GM12878 (cell line): Measurements from ENCODE around the gene SUGP2. TPM values are rescaled to one million over a fixed set of nuclear protein-coding genes. Genes with fewer than 3 reads are reported as not detected.

Experiments used
- ATAC-seq: fragments of 200-7000 bp; cut with Tn5 transposase; 3 replicates; pipeline ENCODE4 v1.9.1; 2020; ENCODE audit warnings: mild to moderate bottlenecking, moderate library complexity
- BruUV-seq: library from RNA; stranded (reverse); fragments of 400-500 nt; replicated peaks from 2 replicates; lab custom pipeline; 2021; lab: Mats Ljungman, UMichigan
- CTCF ChIA-PET: fragments of 300-600 bp; sonication (Branson Sonifier 250); formaldehyde crosslinking; extraction: SDS; loops from one replicate; lab custom pipeline; 2021; ENCODE audit warnings: inconsistent platforms; lab: Yijun Ruan, JAX
- POLR2A ChIA-PET: fragments of 350-600 bp; formaldehyde crosslinking; extraction: SDS; loops from one replicate; lab custom pipeline; 2021; ENCODE audit warnings: inconsistent platforms; lab: Charles Lee
- RAD21 ChIA-PET: fragments of 300-600 bp; sonication (Branson Sonifier 250); formaldehyde crosslinking; loops from one replicate; lab custom pipeline; 2023; ENCODE audit warnings: antibody characterized with exemption; ENCODE audit not compliant: unreplicated experiment; lab: Charles Lee
- SMC1A ChIA-PET: fragments of 300-600 bp; sonication (Branson Sonifier 250); formaldehyde crosslinking; loops from one replicate; lab custom pipeline; 2023; ENCODE audit not compliant: unreplicated experiment, uncharacterized antibody; lab: Charles Lee
- DNase-seq: peaks from one replicate; pipeline ENCODE4 v3.0.0-alpha.2; 2011; ENCODE audit warnings: low read depth, low spot score
- FAIRE-seq: peaks from 3 replicates; lab custom pipeline; 2011; peaks lifted over from hg19 to GRCh38; lab: Jason Lieb, UNC
- H2AFZ ChIP-seq: 2 replicates; pipeline ENCODE4 v1.6.0; 2011; ENCODE audit warnings: low read depth, low read length, control low read depth; ENCODE audit not compliant: control insufficient read depth
- H3K27ac ChIP-seq: 2 replicates; pipeline ENCODE4 v1.5.1; 2011; ENCODE audit warnings: control low read depth; ENCODE audit not compliant: control insufficient read depth, insufficient read depth
- H3K27me3 ChIP-seq, 2 experiments: replicated peaks in 1 of 2; 2 replicates each; pipeline versions ENCODE4 v1.6.0 to v1.6.1; 2011; ENCODE audit warnings: low read length in 1 of 2; ENCODE audit not compliant: control insufficient read depth in 2 of 2, insufficient read depth in 2 of 2
- H3K36me3 ChIP-seq, 2 experiments: 2 replicates each; pipeline ENCODE4 v1.5.1; 2011; ENCODE audit warnings: low read length in 1 of 2; ENCODE audit not compliant: control insufficient read depth in 2 of 2, insufficient read depth in 2 of 2
- H3K4me1 ChIP-seq: 2 replicates; pipeline ENCODE4 v1.6.1; 2011; ENCODE audit warnings: mild to moderate bottlenecking, low read length, moderate library complexity, mixed read lengths; ENCODE audit not compliant: control insufficient read depth, insufficient read depth
- H3K4me2 ChIP-seq: 2 replicates; pipeline ENCODE4 v1.6.0; 2011; ENCODE audit warnings: control low read depth; ENCODE audit not compliant: control insufficient read depth, insufficient read depth
- H3K4me3 ChIP-seq: fragments of 200-600 bp; sonication (generic); 2 replicates; pipeline ENCODE4 v1.5.1; 2016
- H3K79me2 ChIP-seq: 2 replicates; pipeline ENCODE4 v1.6.0; 2011; ENCODE audit warnings: low read length; ENCODE audit not compliant: control insufficient read depth, insufficient read depth
- H3K9ac ChIP-seq: 2 replicates; pipeline ENCODE4 v1.8.0; 2011; ENCODE audit warnings: low read length, control low read depth, mixed read lengths; ENCODE audit not compliant: control insufficient read depth, insufficient read depth
- H3K9me3 ChIP-seq: replicated peaks from 3 replicates; pipeline ENCODE4 v1.5.1; 2011; ENCODE audit warnings: mild to moderate bottlenecking, low read length; ENCODE audit not compliant: control insufficient read depth, insufficient read depth
- H4K20me1 ChIP-seq: 2 replicates; pipeline ENCODE4 v1.6.0; 2011; ENCODE audit not compliant: control insufficient read depth, insufficient read depth
- BCL11A ChIP-seq: IDR thresholded peaks from 2 replicates; pipeline ENCODE4 v1.6.1; 2011; ENCODE audit warnings: low read depth, low read length
- CBFB ChIP-seq: IDR thresholded peaks from 2 replicates; pipeline ENCODE4 v1.6.1; 2016; ENCODE audit warnings: antibody characterized with exemption, low read depth
- MYB ChIP-seq: fragments of 150-350 bp; IDR thresholded peaks from 2 replicates; pipeline ENCODE4 v1.6.1; 2014; ENCODE audit warnings: mild to moderate bottlenecking, low read depth, low read length, borderline replicate concordance
- NBN ChIP-seq: fragments of 450-650 bp; IDR thresholded peaks from 2 replicates; pipeline ENCODE4 v1.6.1; 2016
- NRF1 ChIP-seq: conservative IDR thresholded peaks from 2 replicates; pipeline ENCODE4 v1.6.1; 2011; ENCODE audit warnings: mild to moderate bottlenecking, low read depth, low read length, improper control_type of control experiment
- PAX8 ChIP-seq: fragments of 450-650 bp; IDR thresholded peaks from 2 replicates; pipeline ENCODE4 v1.6.1; 2017; ENCODE audit warnings: mild to moderate bottlenecking, moderate library complexity
- RCOR1 ChIP-seq: conservative IDR thresholded peaks from 2 replicates; pipeline ENCODE4 v1.6.1; 2012; ENCODE audit warnings: low read depth, low read length, improper control_type of control experiment
- RELA ChIP-seq: fragments of 450-650 bp; IDR thresholded peaks from 2 replicates; pipeline ENCODE4 v1.8.0; 2014; ENCODE audit warnings: borderline replicate concordance; ENCODE audit not compliant: partially characterized antibody
- SIX5 ChIP-seq: IDR thresholded peaks from 2 replicates; pipeline ENCODE4 v1.6.1; 2011; ENCODE audit warnings: mild to moderate bottlenecking, low read depth, low read length, moderate library complexity; ENCODE audit not compliant: severe bottlenecking
- SREBF2 ChIP-seq: IDR thresholded peaks from 2 replicates; pipeline ENCODE4 v1.6.1; 2012; ENCODE audit warnings: mild to moderate bottlenecking, low read length
- TBL1XR1 ChIP-seq: IDR thresholded peaks from 2 replicates; pipeline ENCODE4 v1.6.1; 2012; ENCODE audit warnings: low read depth, low read length, improper control_type of control experiment
- YBX1 ChIP-seq: fragments of 450-650 bp; IDR thresholded peaks from 2 replicates; pipeline ENCODE4 v1.6.1; 2016; ENCODE audit warnings: antibody characterized with exemption
- WGBS: methylation state at CpG from one replicate; pipeline ENCODE4 v1.1.6; 2016; ENCODE audit warnings: low lambda C conversion rate; ENCODE audit not compliant: insufficient replicate concordance, insufficient coverage; ENCODE audit errors: missing lambda C conversion rate; 5-methylcytosine and 5-hydroxymethylcytosine counted together
- in situ Hi-C: fragments of 300-500 bp; cut with MboI; formaldehyde crosslinking; loops from 9 replicates; pipeline ENCODE4 v1.14.3; 2018; ENCODE audit warnings: mixed read lengths
- intact Hi-C: fragments of 100-400 bp; cut with micrococcal nuclease; formaldehyde crosslinking; loops from one replicate; pipeline ENCODE4 v1.14.2; 2022; ENCODE audit not compliant: unreplicated experiment
- polyA plus RNA-seq, 11 experiments: library from polyadenylated mRNA; depleted of rRNA in 4 of 11; unstranded in 6 of 11; stranded (reverse) in 5 of 11; fragments of >200 nt; fragmentation: Nextera tagmentation in 4 of 11; fragmentation: Illumina TruSeq in 1 of 11; extraction: Ambion mirVana in 4 of 11; extraction: Trizol in 1 of 11; gene quantifications; 1 replicate in 1 of 11; 2 replicates in 10 of 11; pipeline versions ENCODE4 v1.2.1 to v1.2.3, GENCODE V29; 2011 to 2016; ENCODE audit warnings: inconsistent platforms in 2 of 11, missing spikeins in 2 of 11, low read depth in 1 of 11
- total RNA-seq, 4 experiments: library from RNA; depleted of rRNA in 3 of 4; stranded (reverse); fragments of >200 nt in 3 of 4; fragmentation: Illumina TruSeq in 1 of 4; extraction: Trizol in 1 of 4; gene quantifications; 2 replicates each; pipeline versions ENCODE4 v1.2.1 to v1.2.3, GENCODE V29; 2013 to 2021
- TF ChIP-seq, protein P1 (sequence below): IDR thresholded peaks from 2 replicates; pipeline ENCODE4 v1.6.1; 2011; ENCODE audit warnings: low read depth, mild to moderate bottlenecking, low read length, moderate library complexity, borderline replicate concordance; ENCODE audit errors: extremely low read depth
- TF ChIP-seq, protein P2 (sequence below): IDR thresholded peaks from 2 replicates; pipeline ENCODE4 v1.6.1; 2011; ENCODE audit warnings: borderline replicate concordance, low read depth, mild to moderate bottlenecking, moderate library complexity, mixed read lengths, low read length; ENCODE audit not compliant: insufficient read depth; ENCODE audit errors: extremely low read length

Gene SUGP2
- total and polyA plus RNA-seq, 10 of the 15 experiments (the other 5 are each of a cell fraction or from before 2014, with no cell fraction given) = 15.0 to 120 (median 57.2) TPM

DNA sequence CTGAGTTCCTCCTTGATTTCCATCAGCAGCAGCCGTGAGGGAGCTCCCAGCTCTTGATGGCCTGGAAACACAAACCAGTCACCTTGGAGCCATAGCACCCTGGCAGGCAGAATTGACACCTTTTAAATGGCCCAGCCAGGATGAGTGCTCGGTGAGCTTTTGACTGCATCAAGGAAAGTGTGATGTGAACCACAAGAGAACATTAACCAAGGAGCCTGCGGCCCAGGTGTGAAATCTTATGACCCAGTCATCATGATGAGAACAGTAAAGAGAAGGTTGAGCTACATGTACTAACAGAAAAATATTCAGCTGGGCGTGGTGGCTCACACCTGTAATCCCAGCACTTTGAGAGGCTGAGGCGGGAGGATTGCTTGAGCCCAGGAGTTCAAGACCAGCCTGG lies 22.8 kb downstream of the SUGP2 start:
- Histone ChIP-seq H3K9ac (no peak overlapping the region), H2AFZ (no peak overlapping the region), H3K27me3 (no peaks in the 10 kb centered on the region), H4K20me1 (0 out of 2 replicates have a peak, but pooled peaks cover 2% of the 10 kb centered on the region), H3K4me1 (no peaks in the 10 kb centered on the region), H3K36me3 (peaks cover 39 to 51% of the 10 kb centered on the region in 2 experiments), H3K4me3 (no peak overlapping the region), H3K9me3 (no peaks in the 10 kb centered on the region), H3K27ac (no peak overlapping the region), H3K79me2 (no peaks in the 10 kb centered on the region), H3K4me2 (no peak overlapping the region)
- in situ Hi-C loops (no loop called here), intact Hi-C loops (no loop called here)
- POLR2A ChIA-PET = interaction anchor here (0.5 kb wide), 1 partner anchor 107 kb away, joined by 3 read pairs; no protein-coding TSS in a partner anchor
- no peak for DNase-seq
- no TSS peak for BruUV-seq
- FAIRE-seq = no peak
- CTCF ChIA-PET = no interaction called here
- SMC1A ChIA-PET = interaction anchor here (0.6 kb wide), 1 partner anchor 114 kb away, joined by 3 read pairs; no protein-coding TSS in a partner anchor
- ATAC-seq = no peak
- RAD21 ChIA-PET = interaction anchor here (0.6 kb wide), 1 partner anchor 87 kb away, joined by 3 read pairs; no protein-coding TSS in a partner anchor
- 87% methylated on average over 5 of the region's 5 CpGs for WGBS
- TF ChIP-seq, protein P1, sequence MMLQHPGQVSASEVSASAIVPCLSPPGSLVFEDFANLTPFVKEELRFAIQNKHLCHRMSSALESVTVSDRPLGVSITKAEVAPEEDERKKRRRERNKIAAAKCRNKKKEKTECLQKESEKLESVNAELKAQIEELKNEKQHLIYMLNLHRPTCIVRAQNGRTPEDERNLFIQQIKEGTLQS = no peak
- no peak for TF ChIP-seq PAX8
- TF ChIP-seq NRF1 = no peak
- TF ChIP-seq RCOR1 = no peak
- TF ChIP-seq SIX5 = no peak
- TF ChIP-seq YBX1 = no peak
- no peak for TF ChIP-seq SREBF2
- TF ChIP-seq, protein P2, sequence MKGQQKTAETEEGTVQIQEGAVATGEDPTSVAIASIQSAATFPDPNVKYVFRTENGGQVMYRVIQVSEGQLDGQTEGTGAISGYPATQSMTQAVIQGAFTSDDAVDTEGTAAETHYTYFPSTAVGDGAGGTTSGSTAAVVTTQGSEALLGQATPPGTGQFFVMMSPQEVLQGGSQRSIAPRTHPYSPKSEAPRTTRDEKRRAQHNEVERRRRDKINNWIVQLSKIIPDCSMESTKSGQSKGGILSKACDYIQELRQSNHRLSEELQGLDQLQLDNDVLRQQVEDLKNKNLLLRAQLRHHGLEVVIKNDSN = no peak
- TF ChIP-seq MYB = no peak
- TF ChIP-seq BCL11A = no peak
- TF ChIP-seq TBL1XR1 = no peak
- TF ChIP-seq RELA = no peak
- no peak for TF ChIP-seq NBN
- no peak for TF ChIP-seq CBFB
